Neural cell (in vitro differentiated cells): ENCODE data around the gene ESRRB.

Experiments
- EP300 ChIP-seq: fragments of 450-650 bp; conservative IDR thresholded peaks from 2 replicates; pipeline ENCODE4 v1.6.1; 2014; ENCODE audit warnings: antibody characterized with exemption, mild to moderate bottlenecking, moderate library complexity; ENCODE audit not compliant: poor library complexity, severe bottlenecking
- EZH2 ChIP-seq: fragments of 200-600, 300-800 bp; shearing (Covaris generic), sonication (generic); IDR thresholded peaks from 2 replicates; pipeline ENCODE4 v1.6.1; 2014; ENCODE audit warnings: antibody characterized with exemption, low read length, borderline replicate concordance, mild to moderate bottlenecking; ENCODE audit not compliant: insufficient read depth, poor library complexity, severe bottlenecking
- MXI1 ChIP-seq: fragments of 450-650 bp; conservative IDR thresholded peaks from 2 replicates; pipeline ENCODE4 v1.6.1; 2014; ENCODE audit warnings: antibody characterized with exemption, mild to moderate bottlenecking; ENCODE audit not compliant: poor library complexity, severe bottlenecking
- POLR2AphosphoS5 ChIP-seq: IDR thresholded peaks from 2 replicates; pipeline ENCODE4 v1.6.1; 2012
- RAD21 ChIP-seq: fragments of 450-650 bp; conservative IDR thresholded peaks from 2 replicates; pipeline ENCODE4 v1.6.1; 2014; ENCODE audit warnings: antibody characterized with exemption, mild to moderate bottlenecking, moderate library complexity
- SMC3 ChIP-seq: fragments of 450-650 bp; conservative IDR thresholded peaks from 2 replicates; pipeline ENCODE4 v1.6.1; 2014; ENCODE audit warnings: antibody characterized with exemption, mild to moderate bottlenecking, moderate library complexity; ENCODE audit not compliant: poor library complexity
- TAF1 ChIP-seq: IDR thresholded peaks from 2 replicates; pipeline ENCODE4 v1.6.1; 2012; ENCODE audit warnings: low read depth
- TF ChIP-seq, protein P1 (sequence below): fragments of 450-650 bp; IDR thresholded peaks from 2 replicates; pipeline ENCODE4 v1.5.1; 2014; ENCODE audit warnings: antibody characterized with exemption, mild to moderate bottlenecking, moderate library complexity; ENCODE audit not compliant: poor library complexity, severe bottlenecking
- TF ChIP-seq, protein P2 (sequence below): IDR thresholded peaks from 2 replicates; pipeline ENCODE4 v1.6.1; 2012; ENCODE audit warnings: borderline replicate concordance

DNA sequence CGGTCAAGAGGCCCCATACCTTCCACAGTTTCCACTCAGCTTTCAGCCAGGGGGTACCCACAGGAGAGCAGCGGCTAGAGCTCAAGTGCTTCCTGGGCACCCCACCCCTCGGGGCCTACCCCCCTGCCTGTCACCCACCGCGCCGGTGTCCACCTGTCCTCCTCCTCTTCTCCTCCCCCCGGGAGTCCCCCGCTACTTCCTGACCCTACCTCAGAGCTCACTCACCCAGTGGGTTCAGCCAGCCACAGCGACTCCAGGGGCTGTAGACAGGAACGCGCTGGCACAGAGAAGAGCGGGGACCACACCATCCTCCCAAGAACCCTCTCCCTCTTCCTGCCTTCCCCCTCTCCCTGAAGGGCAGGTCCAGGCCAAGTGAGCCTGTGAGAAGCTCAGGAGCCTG lies 123.0 kb downstream of the ESRRB start:
- TF ChIP-seq POLR2AphosphoS5 (no peak), EP300 (no peak), EZH2 (no peak), TAF1 (no peak), RAD21 (no peak), SMC3 (no peak), MXI1 (no peak)
- TF ChIP-seq, protein P1, sequence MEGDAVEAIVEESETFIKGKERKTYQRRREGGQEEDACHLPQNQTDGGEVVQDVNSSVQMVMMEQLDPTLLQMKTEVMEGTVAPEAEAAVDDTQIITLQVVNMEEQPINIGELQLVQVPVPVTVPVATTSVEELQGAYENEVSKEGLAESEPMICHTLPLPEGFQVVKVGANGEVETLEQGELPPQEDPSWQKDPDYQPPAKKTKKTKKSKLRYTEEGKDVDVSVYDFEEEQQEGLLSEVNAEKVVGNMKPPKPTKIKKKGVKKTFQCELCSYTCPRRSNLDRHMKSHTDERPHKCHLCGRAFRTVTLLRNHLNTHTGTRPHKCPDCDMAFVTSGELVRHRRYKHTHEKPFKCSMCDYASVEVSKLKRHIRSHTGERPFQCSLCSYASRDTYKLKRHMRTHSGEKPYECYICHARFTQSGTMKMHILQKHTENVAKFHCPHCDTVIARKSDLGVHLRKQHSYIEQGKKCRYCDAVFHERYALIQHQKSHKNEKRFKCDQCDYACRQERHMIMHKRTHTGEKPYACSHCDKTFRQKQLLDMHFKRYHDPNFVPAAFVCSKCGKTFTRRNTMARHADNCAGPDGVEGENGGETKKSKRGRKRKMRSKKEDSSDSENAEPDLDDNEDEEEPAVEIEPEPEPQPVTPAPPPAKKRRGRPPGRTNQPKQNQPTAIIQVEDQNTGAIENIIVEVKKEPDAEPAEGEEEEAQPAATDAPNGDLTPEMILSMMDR = no peak
- TF ChIP-seq, protein P2, sequence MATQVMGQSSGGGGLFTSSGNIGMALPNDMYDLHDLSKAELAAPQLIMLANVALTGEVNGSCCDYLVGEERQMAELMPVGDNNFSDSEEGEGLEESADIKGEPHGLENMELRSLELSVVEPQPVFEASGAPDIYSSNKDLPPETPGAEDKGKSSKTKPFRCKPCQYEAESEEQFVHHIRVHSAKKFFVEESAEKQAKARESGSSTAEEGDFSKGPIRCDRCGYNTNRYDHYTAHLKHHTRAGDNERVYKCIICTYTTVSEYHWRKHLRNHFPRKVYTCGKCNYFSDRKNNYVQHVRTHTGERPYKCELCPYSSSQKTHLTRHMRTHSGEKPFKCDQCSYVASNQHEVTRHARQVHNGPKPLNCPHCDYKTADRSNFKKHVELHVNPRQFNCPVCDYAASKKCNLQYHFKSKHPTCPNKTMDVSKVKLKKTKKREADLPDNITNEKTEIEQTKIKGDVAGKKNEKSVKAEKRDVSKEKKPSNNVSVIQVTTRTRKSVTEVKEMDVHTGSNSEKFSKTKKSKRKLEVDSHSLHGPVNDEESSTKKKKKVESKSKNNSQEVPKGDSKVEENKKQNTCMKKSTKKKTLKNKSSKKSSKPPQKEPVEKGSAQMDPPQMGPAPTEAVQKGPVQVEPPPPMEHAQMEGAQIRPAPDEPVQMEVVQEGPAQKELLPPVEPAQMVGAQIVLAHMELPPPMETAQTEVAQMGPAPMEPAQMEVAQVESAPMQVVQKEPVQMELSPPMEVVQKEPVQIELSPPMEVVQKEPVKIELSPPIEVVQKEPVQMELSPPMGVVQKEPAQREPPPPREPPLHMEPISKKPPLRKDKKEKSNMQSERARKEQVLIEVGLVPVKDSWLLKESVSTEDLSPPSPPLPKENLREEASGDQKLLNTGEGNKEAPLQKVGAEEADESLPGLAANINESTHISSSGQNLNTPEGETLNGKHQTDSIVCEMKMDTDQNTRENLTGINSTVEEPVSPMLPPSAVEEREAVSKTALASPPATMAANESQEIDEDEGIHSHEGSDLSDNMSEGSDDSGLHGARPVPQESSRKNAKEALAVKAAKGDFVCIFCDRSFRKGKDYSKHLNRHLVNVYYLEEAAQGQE = no peak
